HG02884 (cell line): ENCODE data around the gene NUP62.

Source experiments
- ATAC-seq: cut with Tn5 transposase; IDR thresholded peaks from one replicate; pipeline ENCODE4 v1.9.1; 2021; ENCODE audit warnings: mild to moderate bottlenecking, moderate library complexity; ENCODE audit not compliant: unreplicated experiment

The NUP62 gene

GRCh38 chr19:49906879-49907564 is 22.3 kb downstream of the NUP62 start:
- no peak for ATAC-seq

GRCh38 chr19:49904136-49904535 is 25.2 kb downstream of the NUP62 start:
- no peak for ATAC-seq

GRCh38 chr19:49896863-49897621 is 32.3 kb downstream of the NUP62 start, which contains the start of gene IL4I1:
TSS of gene IL4I1 (minus strand) at chr19:49896887. CDS start at chr19:49896160, 727 bp downstream.
- no peak for ATAC-seq

GRCh38 chr19:49895566-49896297 is 33.6 kb downstream of the NUP62 start:
- ATAC-seq: no peak

GRCh38 chr19:49894879-49895565 is 34.3 kb downstream of the NUP62 start:
- no peak for ATAC-seq

- ATAC-seq: no peak
Observed at GRCh38 chr19:49894011-49894664, 35.2 kb downstream of the NUP62 start.

GRCh38 chr19:49892716-49893115 is 36.6 kb downstream of the NUP62 start:
- no peak for ATAC-seq

GRCh38 chr19:49891393-49891792 is 37.9 kb downstream of the NUP62 start:
- ATAC-seq: no peak

- no peak for ATAC-seq
Observed at GRCh38 chr19:49890349-49891311, 38.7 kb downstream of the NUP62 start.

- ATAC-seq: no peak
Observed at GRCh38 chr19:49889687-49890348, 39.5 kb downstream of the NUP62 start.

GRCh38 chr19:49889038-49889686 is 40.1 kb downstream of the NUP62 start:
- no peak for ATAC-seq

- no peak for ATAC-seq
Observed at GRCh38 chr19:49888510-49888824, 40.8 kb downstream of the NUP62 start.

- no peak for ATAC-seq
Observed at GRCh38 chr19:49887665-49888509, 41.4 kb downstream of the NUP62 start.

GRCh38 chr19:49887037-49887664 is 42.2 kb downstream of the NUP62 start:
- no peak for ATAC-seq

GRCh38 chr19:49884760-49885159 is 44.5 kb downstream of the NUP62 start:
- ATAC-seq: no peak

- ATAC-seq: no peak
Observed at GRCh38 chr19:49884109-49884508, 45.2 kb downstream of the NUP62 start.

GRCh38 chr19:49883094-49883493 is 46.2 kb downstream of the NUP62 start:
- ATAC-seq: no peak
